Measurements from ENCODE around the gene HACD4. TPM values are rescaled to one million over a fixed set of nuclear protein-coding genes. Genes with fewer than 3 reads are reported as not detected.
A peak's percentile ranks its signal among the peaks of the same experiment; 100 is the strongest.

Gene HACD4
- total RNA-seq, 2 donors from 2014 or later = 8.7 to 9.8 TPM

- DNase-seq = no peak
- ATAC-seq = peak; percentile 53
These were observed 29.9 kb downstream of the HACD4 start for GRCh38 chr9:21001581-21001980.

GRCh38 chr9:20997503-20998076 is 33.9 kb downstream of the HACD4 start:
- Mint-ChIP-seq H3K27ac (peak overlapping the region; percentile 51), H3K27me3 (no peaks in the 10 kb centered on the region), H3K4me3 (no peak overlapping the region), H3K4me1 (peaks cover 21% of the 10 kb centered on the region), H3K36me3 (ENCODE audit: low read depth) (peaks cover 4% of the 10 kb centered on the region)
- DNase-seq = no peak
- ATAC-seq = no peak
- no peaks in the 10 kb centered on the region for H3K9me3 ChIP-seq (ENCODE audit: control insufficient read depth, low read length, poor library complexity, severe bottlenecking)

More at GRCh38 chr9:21001581-21001980, 29.9 kb downstream of the HACD4 start:
- Mint-ChIP-seq H3K27me3 (no peaks in the 10 kb centered on the region), H3K4me3 (peak overlapping the region; percentile 3), H3K36me3 (ENCODE audit: low read depth) (peaks cover 10% of the 10 kb centered on the region), H3K4me1 (peaks cover 19% of the 10 kb centered on the region), H3K27ac (peak overlapping the region; percentile 51)
- H3K9me3 ChIP-seq (ENCODE audit: control insufficient read depth, low read length, poor library complexity, severe bottlenecking) = no peaks in the 10 kb centered on the region

- DNase-seq (no peak), ATAC-seq (no peak)
- Mint-ChIP-seq H3K27ac (no peak overlapping the region), H3K36me3 (ENCODE audit: low read depth) (peaks cover 4% of the 10 kb centered on the region), H3K4me3 (no peak overlapping the region), H3K27me3 (no peaks in the 10 kb centered on the region), H3K4me1 (peaks cover 14% of the 10 kb centered on the region)
- H3K9me3 ChIP-seq (ENCODE audit: control insufficient read depth, low read length, poor library complexity, severe bottlenecking) = no peaks in the 10 kb centered on the region
These were observed 34.6 kb downstream of the HACD4 start for GRCh38 chr9:20996809-20997208.

- H3K27me3 Mint-ChIP-seq = no peaks in the 10 kb centered on the region
- peak overlapping the region; percentile 11 for H3K27ac Mint-ChIP-seq
- no peak for DNase-seq
- H3K4me1 Mint-ChIP-seq = peaks cover 11% of the 10 kb centered on the region
- H3K4me3 Mint-ChIP-seq = no peak overlapping the region
- no peaks in the 10 kb centered on the region for H3K36me3 Mint-ChIP-seq (ENCODE audit: low read depth)
- no peaks in the 10 kb centered on the region for H3K9me3 ChIP-seq (ENCODE audit: control insufficient read depth, low read length, poor library complexity, severe bottlenecking)
- ATAC-seq = no peak
These were observed 35.8 kb downstream of the HACD4 start for GRCh38 chr9:20995616-20996015.

- DNase-seq = no peak
- peaks cover 14% of the 10 kb centered on the region for H3K4me1 Mint-ChIP-seq
- no peaks in the 10 kb centered on the region for H3K27me3 Mint-ChIP-seq
- no peak overlapping the region for H3K4me3 Mint-ChIP-seq
- no peaks in the 10 kb centered on the region for H3K36me3 Mint-ChIP-seq (ENCODE audit: low read depth)
- H3K9me3 ChIP-seq (ENCODE audit: control insufficient read depth, low read length, poor library complexity, severe bottlenecking) = no peaks in the 10 kb centered on the region
- no peak for ATAC-seq
- peak overlapping the region; percentile 32 for H3K27ac Mint-ChIP-seq
These were observed 37.0 kb downstream of the HACD4 start for GRCh38 chr9:20994486-20994885.

GRCh38 chr9:20990867-20991266 is 40.6 kb downstream of the HACD4 start:
- no peaks in the 10 kb centered on the region for H3K36me3 Mint-ChIP-seq (ENCODE audit: low read depth)
- H3K27me3 Mint-ChIP-seq = no peaks in the 10 kb centered on the region
- DNase-seq (no peak), ATAC-seq (no peak)
- no peaks in the 10 kb centered on the region for H3K9me3 ChIP-seq (ENCODE audit: control insufficient read depth, low read length, poor library complexity, severe bottlenecking)
- no peak overlapping the region for H3K4me3 Mint-ChIP-seq
- H3K27ac Mint-ChIP-seq = no peak overlapping the region
- peaks cover 4% of the 10 kb centered on the region for H3K4me1 Mint-ChIP-seq

- Mint-ChIP-seq H3K27ac (no peak overlapping the region), H3K36me3 (ENCODE audit: low read depth) (no peaks in the 10 kb centered on the region), H3K27me3 (no peaks in the 10 kb centered on the region), H3K4me1 (peaks cover 4% of the 10 kb centered on the region), H3K4me3 (no peak overlapping the region)
- H3K9me3 ChIP-seq (ENCODE audit: control insufficient read depth, low read length, poor library complexity, severe bottlenecking) = no peaks in the 10 kb centered on the region
- ATAC-seq = no peak
- no peak for DNase-seq
These were observed 41.5 kb downstream of the HACD4 start for GRCh38 chr9:20989923-20990341.

- no peak for ATAC-seq
These were observed 42.6 kb downstream of the HACD4 start for GRCh38 chr9:20988671-20989315.

DNA sequence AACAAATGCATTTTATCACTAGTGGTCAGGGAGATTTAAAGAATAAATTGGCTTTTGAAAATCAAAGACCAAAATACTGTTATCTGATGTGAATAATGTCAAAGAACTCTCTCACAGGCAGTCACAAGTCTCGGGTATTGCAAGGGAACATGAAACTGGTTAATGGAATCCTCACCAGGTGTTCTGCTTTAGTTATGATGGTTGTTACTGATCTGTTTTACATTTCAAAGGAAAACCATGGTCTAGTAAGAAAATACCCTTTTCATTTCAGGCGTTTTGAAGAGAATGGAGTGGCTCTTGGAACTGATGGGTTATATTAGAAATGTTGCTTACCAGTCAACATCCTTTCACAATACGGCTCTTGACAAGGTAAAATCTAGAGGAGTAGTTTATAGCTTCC is 43.4 kb downstream of the HACD4 start:
- DNase-seq = no peak
- Mint-ChIP-seq H3K4me3 (no peak overlapping the region), H3K27me3 (no peaks in the 10 kb centered on the region), H3K4me1 (peaks cover 4% of the 10 kb centered on the region), H3K27ac (no peak overlapping the region), H3K36me3 (ENCODE audit: low read depth) (no peaks in the 10 kb centered on the region)
- no peaks in the 10 kb centered on the region for H3K9me3 ChIP-seq (ENCODE audit: control insufficient read depth, low read length, poor library complexity, severe bottlenecking)
- no peak for ATAC-seq

More at GRCh38 chr9:20988671-20989315, 42.6 kb downstream of the HACD4 start:
- no peaks in the 10 kb centered on the region for H3K27me3 Mint-ChIP-seq
- H3K4me3 Mint-ChIP-seq = no peak overlapping the region
- no peak overlapping the region for H3K27ac Mint-ChIP-seq
- peaks cover 4% of the 10 kb centered on the region for H3K4me1 Mint-ChIP-seq
- no peaks in the 10 kb centered on the region for H3K9me3 ChIP-seq (ENCODE audit: control insufficient read depth, low read length, poor library complexity, severe bottlenecking)
- no peak for DNase-seq
- H3K36me3 Mint-ChIP-seq (ENCODE audit: low read depth) = no peaks in the 10 kb centered on the region

DNA sequence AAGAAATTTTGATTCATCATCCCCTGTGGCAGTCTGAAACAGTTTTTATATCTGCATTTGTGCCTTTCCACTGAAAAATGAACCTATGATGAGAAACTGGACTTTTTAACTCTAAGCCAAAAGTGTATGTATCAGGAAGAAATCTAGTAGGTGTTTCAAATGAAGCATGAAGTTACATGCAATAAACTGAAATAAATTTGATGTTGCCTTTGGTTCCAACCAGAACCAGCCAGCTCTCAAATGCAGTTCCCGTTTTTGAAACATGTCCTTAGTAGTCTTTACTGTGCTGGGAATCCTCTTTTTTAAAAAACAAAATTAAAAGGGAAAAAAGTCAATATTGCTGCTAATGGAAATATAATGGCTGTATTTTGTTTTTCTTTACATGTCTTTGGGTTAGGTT is 43.9 kb downstream of the HACD4 start:
- DNase-seq = no peak
- Mint-ChIP-seq H3K27ac (no peak overlapping the region), H3K36me3 (ENCODE audit: low read depth) (no peaks in the 10 kb centered on the region), H3K27me3 (no peaks in the 10 kb centered on the region), H3K4me1 (peaks cover 4% of the 10 kb centered on the region), H3K4me3 (no peak overlapping the region)
- H3K9me3 ChIP-seq (ENCODE audit: control insufficient read depth, low read length, poor library complexity, severe bottlenecking) = no peaks in the 10 kb centered on the region
- ATAC-seq = no peak

DNA sequence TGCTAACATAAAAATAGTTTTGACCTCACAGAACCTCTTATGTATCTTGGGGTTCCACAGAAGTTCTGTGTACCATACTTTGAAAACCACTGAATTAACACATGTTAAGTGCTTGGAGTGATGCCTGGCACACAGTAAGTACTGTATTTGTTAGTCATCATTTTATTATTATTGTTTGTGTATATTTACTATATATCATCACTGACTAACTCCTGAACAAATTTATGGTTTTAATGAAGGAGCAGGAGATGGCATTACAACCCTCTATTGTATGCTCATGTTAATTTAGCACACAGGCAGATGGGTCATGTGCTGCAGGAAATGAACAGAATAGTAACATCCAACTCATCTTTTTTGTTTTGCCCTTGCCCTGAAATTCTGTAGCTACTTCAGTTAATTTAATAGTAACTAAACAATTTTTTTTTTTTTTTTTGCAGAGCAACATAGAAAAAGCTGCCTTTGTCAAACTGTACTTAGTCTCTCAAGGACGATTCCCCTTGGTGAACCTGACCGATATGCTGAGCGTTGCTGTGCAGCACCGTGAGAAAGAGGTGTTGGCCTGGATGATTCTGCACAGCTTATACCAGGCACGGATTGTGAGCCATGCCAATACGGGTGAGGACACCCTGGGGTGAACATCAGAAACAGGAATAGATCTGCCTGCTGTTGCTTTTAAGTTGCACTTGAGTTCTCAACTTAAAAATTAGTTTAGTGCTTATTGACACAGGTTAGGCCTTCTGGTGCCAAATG is 45.4 kb downstream of the HACD4 start:
- Mint-ChIP-seq H3K27ac (no peak overlapping the region), H3K4me1 (peaks cover 4% of the 10 kb centered on the region), H3K4me3 (no peak overlapping the region), H3K27me3 (no peaks in the 10 kb centered on the region), H3K36me3 (ENCODE audit: low read depth) (no peaks in the 10 kb centered on the region)
- H3K9me3 ChIP-seq (ENCODE audit: control insufficient read depth, low read length, poor library complexity, severe bottlenecking) = no peaks in the 10 kb centered on the region
- ATAC-seq (no peak), DNase-seq (no peak)

DNA sequence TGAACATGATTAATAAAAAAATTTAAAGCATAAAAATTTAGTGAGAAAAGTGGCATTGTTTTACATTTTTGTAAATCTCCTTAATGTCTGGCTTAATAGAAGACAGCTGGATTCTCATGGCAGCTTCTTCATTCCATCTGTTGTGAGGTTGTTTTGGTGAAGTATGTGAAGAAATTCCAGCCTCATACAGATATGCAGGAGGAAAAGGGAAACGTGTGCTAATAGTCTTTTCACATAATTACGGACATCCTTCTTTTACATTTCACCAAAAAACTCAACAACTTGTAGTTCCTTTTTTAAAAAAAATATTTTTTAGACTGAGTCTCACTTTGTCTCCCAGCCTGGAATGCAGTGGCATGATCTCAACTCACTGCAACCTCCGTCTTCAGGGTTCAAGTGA is 46.9 kb downstream of the HACD4 start:
- H3K4me3 Mint-ChIP-seq = no peak overlapping the region
- ATAC-seq (no peak), DNase-seq (no peak)
- no peaks in the 10 kb centered on the region for H3K9me3 ChIP-seq (ENCODE audit: control insufficient read depth, low read length, poor library complexity, severe bottlenecking)
- no peaks in the 10 kb centered on the region for H3K27me3 Mint-ChIP-seq
- no peaks in the 10 kb centered on the region for H3K36me3 Mint-ChIP-seq (ENCODE audit: low read depth)
- H3K4me1 Mint-ChIP-seq = no peaks in the 10 kb centered on the region
- no peak overlapping the region for H3K27ac Mint-ChIP-seq

- ATAC-seq (no peak), DNase-seq (no peak)
- H3K27me3 Mint-ChIP-seq = no peaks in the 10 kb centered on the region
- no peak overlapping the region for H3K27ac Mint-ChIP-seq
- no peaks in the 10 kb centered on the region for H3K4me1 Mint-ChIP-seq
- no peaks in the 10 kb centered on the region for H3K9me3 ChIP-seq (ENCODE audit: control insufficient read depth, low read length, poor library complexity, severe bottlenecking)
- peaks cover 2% of the 10 kb centered on the region for H3K36me3 Mint-ChIP-seq (ENCODE audit: low read depth)
- no peak overlapping the region for H3K4me3 Mint-ChIP-seq
These were observed 50.0 kb downstream of the HACD4 start for GRCh38 chr9:20981486-20981885.

Data from T-helper 17 cell (primary cell).